CD4-positive, alpha-beta memory T cell (primary cell): Measurements from ENCODE around the gene RIPK4. TPM values are rescaled to one million over a fixed set of nuclear protein-coding genes. Genes with fewer than 3 reads are reported as not detected.
"Not testable (repeated sequence)": the region's sequence is repeated elsewhere in the genome, so short reads cannot be mapped to it uniquely, and the experiment has no call there.

Experiments
- CTCF ChIA-PET: fragments of 350-600 bp; sonication (Branson Sonifier 250); formaldehyde crosslinking; loops from one replicate; lab custom pipeline; 2021; ENCODE audit warnings: inconsistent platforms; ENCODE audit not compliant: partially characterized antibody; lab: Charles Lee
- POLR2A ChIA-PET: fragments of 350-600 bp; sonication (Branson Sonifier 250); formaldehyde crosslinking; loops from one replicate; lab custom pipeline; 2021; ENCODE audit not compliant: partially characterized antibody; lab: Charles Lee
- DNase-seq, 5 donors: peaks; one replicate each; pipeline versions ENCODE4 v3.0.0 to v3.0.0-alpha.2; 2020 to 2022; ENCODE audit warnings: mixed read lengths in 1 of 5
- H3K27ac ChIP-seq: one replicate; pipeline ENCODE4 v1.7.0; 2013; ENCODE audit warnings: low read depth, low read length
- H3K27me3 ChIP-seq: 2 replicates; pipeline ENCODE4 v1.7.0; 2013; ENCODE audit warnings: mild to moderate bottlenecking, low read length, moderate library complexity; ENCODE audit not compliant: insufficient read depth
- H3K36me3 ChIP-seq: 2 replicates; pipeline ENCODE4 v1.7.0; 2013; ENCODE audit warnings: mild to moderate bottlenecking, low read length, moderate library complexity; ENCODE audit not compliant: insufficient read depth
- H3K4me1 ChIP-seq: 2 replicates; pipeline ENCODE4 v1.7.0; 2013; ENCODE audit warnings: mild to moderate bottlenecking, low read length, moderate library complexity; ENCODE audit not compliant: insufficient read depth
- H3K4me3 ChIP-seq, 2 donors: one replicate each; pipeline ENCODE4 v1.7.0; 2013; ENCODE audit warnings: low read length in 2 of 2, mild to moderate bottlenecking in 1 of 2
- H3K9me3 ChIP-seq, 2 donors: one replicate each; pipeline ENCODE4 v1.7.0; 2013; ENCODE audit warnings: low read length in 2 of 2, control low read depth in 1 of 2; ENCODE audit not compliant: control insufficient read depth in 1 of 2
- H3K27ac Mint-ChIP-seq, 7 donors: one replicate each; pipeline ENCODE4 v1.8.0; 2020 to 2021; ENCODE audit warnings: mixed read lengths in 7 of 7, mild to moderate bottlenecking in 6 of 7, inconsistent platforms in 3 of 7, moderate library complexity in 3 of 7
- H3K27me3 Mint-ChIP-seq, 2 donors: one replicate each; pipeline ENCODE4 v1.8.0; 2020 to 2021; ENCODE audit warnings: mixed read lengths in 2 of 2
- H3K36me3 Mint-ChIP-seq, 2 donors: one replicate each; pipeline ENCODE4 v1.8.0; 2020 to 2021; ENCODE audit warnings: mixed read lengths in 2 of 2, inconsistent platforms in 1 of 2, mild to moderate bottlenecking in 1 of 2
- H3K4me1 Mint-ChIP-seq, 4 donors: one replicate each; pipeline ENCODE4 v1.8.0; 2020 to 2021; ENCODE audit warnings: mixed read lengths in 4 of 4, mild to moderate bottlenecking in 1 of 4
- H3K4me3 Mint-ChIP-seq, 8 donors: one replicate each; pipeline ENCODE4 v1.8.0; 2020 to 2021; ENCODE audit warnings: mixed read lengths in 8 of 8, mild to moderate bottlenecking in 7 of 8, moderate library complexity in 6 of 8, inconsistent platforms in 3 of 8
- H3K9me3 Mint-ChIP-seq, 8 donors: one replicate each; pipeline ENCODE4 v1.8.0; 2020 to 2021; ENCODE audit warnings: mixed read lengths in 8 of 8, mild to moderate bottlenecking in 5 of 8, inconsistent platforms in 3 of 8, moderate library complexity in 1 of 8
- intact Hi-C: fragments of 100-400 bp; cut with micrococcal nuclease; formaldehyde crosslinking; loops from one replicate; pipeline ENCODE4 v1.15.1; 2023
- polyA plus RNA-seq, 2 donors: library from polyadenylated mRNA; unstranded; fragments of 300-500 nt; fragmentation: Illumina TruSeq; gene quantifications; one replicate each; pipeline ENCODE4 v1.2.3, GENCODE V29; 2021
- total RNA-seq, 2 experiments: library from RNA; stranded (reverse); gene quantifications; one replicate each; pipeline ENCODE4 v1.2.3, GENCODE V29; 2021

Gene RIPK4
- total and polyA plus RNA-seq, 4 experiments from 2014 or later = 0.16 to 0.36 (median 0.26) TPM; not detected in 1

- Histone ChIP-seq H3K36me3 (peaks cover 10% of the 10 kb centered on the region), H3K4me3 (no peak overlapping the region), H3K27me3 (no peaks in the 10 kb centered on the region), H3K27ac (no peak overlapping the region), H3K4me1 (no peaks in the 10 kb centered on the region), H3K9me3 (peaks cover 0 to 9% of the 10 kb centered on the region in 2 donors)
- intact Hi-C loops = no loop called here
- CTCF ChIA-PET = no interaction called here
- Mint-ChIP-seq H3K4me3 (no peak overlapping the region), H3K4me1 (no peaks in the 10 kb centered on the region), H3K9me3 (peaks cover 0 to 26% (median 20%) of the 10 kb centered on the region in 8 donors), H3K27ac (no peak overlapping the region), H3K27me3 (peaks cover 6 to 7% of the 10 kb centered on the region in 2 donors), H3K36me3 (peaks cover 24 to 33% of the 10 kb centered on the region in 2 donors)
- DNase-seq = no peak
- POLR2A ChIA-PET = no interaction called here
Measured at GRCh38 chr21:41796476-41797080, 29.7 kb upstream of the RIPK4 start.

GRCh38 chr21:41795726-41796125 lies 28.9 kb upstream of the RIPK4 start:
- H3K27ac ChIP-seq = no peak overlapping the region
- Mint-ChIP-seq H3K4me3 (no peak overlapping the region), H3K9me3 (peaks cover 0 to 30% (median 24%) of the 10 kb centered on the region in 8 donors), H3K4me1 (no peaks in the 10 kb centered on the region), H3K27ac (no peak overlapping the region), H3K27me3 (peaks cover 6 to 7% of the 10 kb centered on the region in 2 donors), H3K36me3 (peaks cover 18 to 28% of the 10 kb centered on the region in 2 donors)
- H3K36me3 ChIP-seq = peaks cover 1% of the 10 kb centered on the region
- CTCF ChIA-PET = no interaction called here
- intact Hi-C loops = no loop called here
- H3K27me3 ChIP-seq = no peaks in the 10 kb centered on the region
- H3K4me3 ChIP-seq = no peak overlapping the region
- POLR2A ChIA-PET = no interaction called here
- H3K9me3 ChIP-seq = peaks cover 0 to 9% of the 10 kb centered on the region in 2 donors
- DNase-seq = no peak
- H3K4me1 ChIP-seq = no peaks in the 10 kb centered on the region

DNA sequence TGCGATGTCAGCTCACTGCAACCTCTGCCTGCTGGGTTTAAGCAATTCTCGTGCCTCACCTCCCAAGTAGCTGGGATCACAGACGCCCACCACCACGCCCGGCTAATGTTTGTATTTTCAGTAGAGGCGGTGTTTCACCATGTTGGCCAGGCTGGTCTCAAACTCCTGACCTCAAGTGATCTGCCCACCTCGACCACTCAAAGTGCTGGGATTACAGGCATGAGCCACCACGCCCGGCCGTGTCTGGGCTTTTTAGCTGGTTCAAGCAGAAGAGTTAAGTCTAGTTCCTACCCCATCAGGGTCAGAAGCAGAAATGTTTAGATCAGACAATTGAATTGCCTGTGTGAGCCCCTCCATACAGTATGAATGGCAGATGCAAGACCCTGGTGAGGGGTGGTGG lies 27.7 kb upstream of the RIPK4 start:
- H3K9me3 ChIP-seq = peaks cover 0 to 9% of the 10 kb centered on the region in 2 donors
- H3K9me3 Mint-ChIP-seq = peaks cover 0 to 30% (median 24%) of the 10 kb centered on the region in 8 donors
- peaks cover 6 to 9% of the 10 kb centered on the region in 2 donors for H3K27me3 Mint-ChIP-seq
- no peak overlapping the region for H3K27ac Mint-ChIP-seq
- ChIA-PET POLR2A (no interaction called here), CTCF (interaction anchor here (0.7 kb wide), 1 partner anchor 23 kb away, joined by 3 read pairs; no protein-coding TSS in a partner anchor)
- H3K36me3 ChIP-seq = no peaks in the 10 kb centered on the region
- DNase-seq = no peak
- intact Hi-C loops = no loop called here
- no peak overlapping the region for H3K27ac ChIP-seq
- no peak overlapping the region for H3K4me3 Mint-ChIP-seq
- H3K4me3 ChIP-seq = no peak overlapping the region
- no peaks in the 10 kb centered on the region for H3K4me1 Mint-ChIP-seq
- peaks cover 14 to 16% of the 10 kb centered on the region in 2 donors for H3K36me3 Mint-ChIP-seq
- H3K4me1 ChIP-seq = no peaks in the 10 kb centered on the region
- no peaks in the 10 kb centered on the region for H3K27me3 ChIP-seq

DNA sequence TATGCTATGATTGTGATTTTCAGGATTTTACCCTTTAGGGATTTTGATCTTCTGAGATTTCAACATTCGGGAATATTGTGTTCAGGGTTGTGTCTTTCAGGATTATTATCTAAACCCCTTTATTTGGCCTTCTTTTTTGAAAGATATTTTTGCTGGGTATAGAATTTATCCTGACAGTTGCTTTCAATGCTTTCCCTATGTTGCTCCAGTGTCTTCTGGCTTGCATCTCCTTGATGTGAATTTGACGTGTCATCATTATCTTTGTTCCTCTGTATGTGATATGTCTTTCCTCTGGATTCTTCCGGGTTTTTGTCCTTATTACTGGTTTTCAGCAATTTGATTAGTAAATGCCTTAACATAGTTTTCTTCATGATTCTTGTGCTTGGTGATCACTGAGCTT lies 25.9 kb upstream of the RIPK4 start:
- DNase-seq = no peak
- CTCF ChIA-PET = no interaction called here
- H3K27me3 Mint-ChIP-seq = peaks cover 10 to 12% of the 10 kb centered on the region in 2 donors
- H3K36me3 Mint-ChIP-seq = peaks cover 2 to 7% of the 10 kb centered on the region in 2 donors
- no peaks in the 10 kb centered on the region for H3K27me3 ChIP-seq
- H3K4me1 ChIP-seq = no peaks in the 10 kb centered on the region
- no peak overlapping the region for H3K4me3 ChIP-seq
- H3K9me3 Mint-ChIP-seq = peaks cover 0 to 30% (median 24%) of the 10 kb centered on the region in 8 donors
- intact Hi-C loops = no loop called here
- POLR2A ChIA-PET = no interaction called here
- peaks cover 0 to 9% of the 10 kb centered on the region in 2 donors for H3K9me3 ChIP-seq
- H3K27ac ChIP-seq = no peak overlapping the region
- H3K36me3 ChIP-seq = no peaks in the 10 kb centered on the region
- H3K4me3 Mint-ChIP-seq = no peak overlapping the region
- no peaks in the 10 kb centered on the region for H3K4me1 Mint-ChIP-seq
- no peak overlapping the region for H3K27ac Mint-ChIP-seq

GRCh38 chr21:41786509-41786987 lies 19.7 kb upstream of the RIPK4 start:
- no peak overlapping the region for H3K4me3 ChIP-seq
- peaks cover 0 to 4% (median 3%) of the 10 kb centered on the region in 8 donors for H3K9me3 Mint-ChIP-seq
- H3K36me3 ChIP-seq = no peaks in the 10 kb centered on the region
- no peaks in the 10 kb centered on the region for H3K9me3 ChIP-seq
- ChIA-PET CTCF (no interaction called here), POLR2A (no interaction called here)
- H3K4me1 ChIP-seq = peaks cover 9% of the 10 kb centered on the region
- H3K27me3 ChIP-seq = peaks cover 18% of the 10 kb centered on the region
- H3K27ac ChIP-seq = no peak overlapping the region
- peaks cover 0 to 8% (median 3%) of the 10 kb centered on the region in 4 donors for H3K4me1 Mint-ChIP-seq
- no peak for DNase-seq
- H3K36me3 Mint-ChIP-seq = no peaks in the 10 kb centered on the region
- H3K27ac Mint-ChIP-seq = no peak overlapping the region
- no peak overlapping the region for H3K4me3 Mint-ChIP-seq
- peaks cover 26 to 30% of the 10 kb centered on the region in 2 donors for H3K27me3 Mint-ChIP-seq
- intact Hi-C loops = no loop called here

- peaks cover 26% of the 10 kb centered on the region for H3K27me3 ChIP-seq
- H3K9me3 Mint-ChIP-seq, H3K4me3 ChIP-seq, H3K36me3 Mint-ChIP-seq, H3K4me1 Mint-ChIP-seq, H3K27ac ChIP-seq, H3K9me3 ChIP-seq, H3K4me3 Mint-ChIP-seq, H3K36me3 ChIP-seq, intact Hi-C loops, DNase-seq, H3K27ac Mint-ChIP-seq, H3K4me1 ChIP-seq, POLR2A ChIA-PET, CTCF ChIA-PET: not testable (repeated sequence)
- H3K27me3 Mint-ChIP-seq = peaks cover 33 to 36% of the 10 kb centered on the region in 2 donors
Measured at GRCh38 chr21:41785262-41785661, 18.4 kb upstream of the RIPK4 start.

- Histone ChIP-seq H3K4me1 (peaks cover 9% of the 10 kb centered on the region), H3K4me3 (no peak overlapping the region), H3K9me3 (no peaks in the 10 kb centered on the region), H3K27ac (no peak overlapping the region), H3K27me3 (peaks cover 32% of the 10 kb centered on the region), H3K36me3 (no peaks in the 10 kb centered on the region)
- ChIA-PET POLR2A (no interaction called here), CTCF (no interaction called here)
- Mint-ChIP-seq H3K9me3 (peaks cover 0 to 2% (median 0%) of the 10 kb centered on the region in 8 donors), H3K36me3 (no peaks in the 10 kb centered on the region), H3K4me3 (no peak overlapping the region), H3K27me3 (peaks cover 37% of the 10 kb centered on the region in 2 donors), H3K27ac (no peak overlapping the region), H3K4me1 (peaks cover 1 to 8% (median 5%) of the 10 kb centered on the region in 4 donors)
- intact Hi-C loops = no loop called here
- DNase-seq = no peak
Measured at GRCh38 chr21:41784456-41785102, 17.7 kb upstream of the RIPK4 start.
